BE2C (cell line): ENCODE data around the gene BAIAP2L1.
"Not testable (repeated sequence)": the region's sequence is repeated elsewhere in the genome, so short reads cannot be mapped to it uniquely, and the experiment has no call there.

Source experiments
- DNase-seq: peaks from one replicate; pipeline ENCODE4 v3.0.0-alpha.2; 2020
- H3K27me3 ChIP-seq: fragments of 250-450 bp; sonication (Bioruptor Pico); 2 replicates; pipeline ENCODE4 v1.5.1; 2020; ENCODE audit warnings: mild to moderate bottlenecking
- H3K36me3 ChIP-seq: fragments of 250-450 bp; sonication (Bioruptor Pico); 2 replicates; pipeline ENCODE4 v1.5.1; 2020; ENCODE audit warnings: mild to moderate bottlenecking
- H3K4me1 ChIP-seq: fragments of 250-450 bp; sonication (Bioruptor Pico); 2 replicates; pipeline ENCODE4 v1.5.1; 2020
- H3K4me3 ChIP-seq: 2 replicates; pipeline ENCODE4 v1.5.1; 2011; ENCODE audit warnings: low read depth, low read length
- H3K9me3 ChIP-seq: fragments of 250-450 bp; sonication (Bioruptor Pico); 2 replicates; pipeline ENCODE4 v1.5.1; 2020
- CTCF ChIP-seq: IDR thresholded peaks from 2 replicates; pipeline ENCODE4 v1.5.1; 2012; ENCODE audit warnings: mild to moderate bottlenecking, low read depth, low read length

The BAIAP2L1 gene

GRCh38 chr7:98414205-98414900, 13.5 kb upstream of the BAIAP2L1 start:
- Histone ChIP-seq H3K4me1 (no peaks in the 10 kb centered on the region), H3K4me3 (no peak overlapping the region), H3K36me3 (no peaks in the 10 kb centered on the region), H3K9me3 (no peaks in the 10 kb centered on the region), H3K27me3 (no peaks in the 10 kb centered on the region)
- no peak for DNase-seq
- TF ChIP-seq CTCF = no peak

GRCh38 chr7:98413655-98414054, 12.8 kb upstream of the BAIAP2L1 start:
- DNase-seq, H3K4me1 ChIP-seq, H3K4me3 ChIP-seq: not testable (repeated sequence)

GRCh38 chr7:98409843-98410242, 9.0 kb upstream of the BAIAP2L1 start:
- Histone ChIP-seq H3K36me3 (no peaks in the 10 kb centered on the region), H3K27me3 (peaks cover 2% of the 10 kb centered on the region), H3K9me3 (no peaks in the 10 kb centered on the region), H3K4me1 (no peaks in the 10 kb centered on the region), H3K4me3 (no peak overlapping the region)
- no peak for TF ChIP-seq CTCF
- no peak for DNase-seq

More at GRCh38 chr7:98413655-98414054, 12.8 kb upstream of the BAIAP2L1 start:
- not testable (repeated sequence) for H3K36me3 ChIP-seq, H3K9me3 ChIP-seq, H3K27me3 ChIP-seq

GRCh38 chr7:98408146-98408545, 7.3 kb upstream of the BAIAP2L1 start:
- H3K4me1 ChIP-seq, H3K9me3 ChIP-seq, H3K4me3 ChIP-seq, DNase-seq, H3K36me3 ChIP-seq, H3K27me3 ChIP-seq: not testable (repeated sequence)

GRCh38 chr7:98406827-98407226, 5.9 kb upstream of the BAIAP2L1 start:
- Histone ChIP-seq H3K27me3 (peaks cover 10% of the 10 kb centered on the region), H3K4me1 (no peaks in the 10 kb centered on the region), H3K9me3 (no peaks in the 10 kb centered on the region), H3K4me3 (no peak overlapping the region), H3K36me3 (no peaks in the 10 kb centered on the region)
- no peak for TF ChIP-seq CTCF
- no peak for DNase-seq

GRCh38 chr7:98404840-98405239, 4.0 kb upstream of the BAIAP2L1 start:
- Histone ChIP-seq H3K36me3 (no peaks in the 10 kb centered on the region), H3K27me3 (peaks cover 16% of the 10 kb centered on the region), H3K4me1 (no peaks in the 10 kb centered on the region), H3K9me3 (no peaks in the 10 kb centered on the region), H3K4me3 (no peak overlapping the region)
- DNase-seq = no peak
- TF ChIP-seq CTCF = no peak

- peaks cover 32% of the 10 kb centered on the region for H3K27me3 ChIP-seq
- no peaks in the 10 kb centered on the region for H3K9me3 ChIP-seq
- H3K4me1 ChIP-seq = no peaks in the 10 kb centered on the region
- H3K36me3 ChIP-seq = no peaks in the 10 kb centered on the region
- no peak for DNase-seq
- no peak overlapping the region for H3K4me3 ChIP-seq
- TF ChIP-seq CTCF = no peak
These were observed 874 bp downstream of the BAIAP2L1 start for GRCh38 chr7:98399890-98400541.
